GM23248 (cell line): Measurements from ENCODE around the gene ADAMTS17.

Source experiments
- EZH2 ChIP-seq: fragments of 200-600 bp; sonication (generic); IDR thresholded peaks from 2 replicates; pipeline ENCODE4 v1.6.1; 2018; ENCODE audit warnings: antibody characterized with exemption, mild to moderate bottlenecking; ENCODE audit not compliant: insufficient read depth, poor library complexity, severe bottlenecking
- EZH2phosphoT487 ChIP-seq: fragments of 200-600 bp; sonication (generic); IDR thresholded peaks from 2 replicates; pipeline ENCODE4 v1.6.1; 2018; ENCODE audit warnings: antibody characterized with exemption, moderate library complexity, mild to moderate bottlenecking, low read depth; ENCODE audit not compliant: insufficient read depth

- TF ChIP-seq EZH2 (no peak), EZH2phosphoT487 (no peak)
Measured at GRCh38 chr15:100253640-100254039, 88.1 kb downstream of the ADAMTS17 start.
